GM18858 (cell line): Measurements from ENCODE around the gene C14orf132.

Experiments used
- ATAC-seq: cut with Tn5 transposase; IDR thresholded peaks from one replicate; pipeline ENCODE4 v1.9.1; 2021; ENCODE audit not compliant: unreplicated experiment

The C14orf132 gene

GRCh38 chr14:96081767-96082400 is 42.7 kb downstream of the C14orf132 start:
- no peak for ATAC-seq

GRCh38 chr14:96082420-96083300 is 43.5 kb downstream of the C14orf132 start:
- no peak for ATAC-seq

DNA sequence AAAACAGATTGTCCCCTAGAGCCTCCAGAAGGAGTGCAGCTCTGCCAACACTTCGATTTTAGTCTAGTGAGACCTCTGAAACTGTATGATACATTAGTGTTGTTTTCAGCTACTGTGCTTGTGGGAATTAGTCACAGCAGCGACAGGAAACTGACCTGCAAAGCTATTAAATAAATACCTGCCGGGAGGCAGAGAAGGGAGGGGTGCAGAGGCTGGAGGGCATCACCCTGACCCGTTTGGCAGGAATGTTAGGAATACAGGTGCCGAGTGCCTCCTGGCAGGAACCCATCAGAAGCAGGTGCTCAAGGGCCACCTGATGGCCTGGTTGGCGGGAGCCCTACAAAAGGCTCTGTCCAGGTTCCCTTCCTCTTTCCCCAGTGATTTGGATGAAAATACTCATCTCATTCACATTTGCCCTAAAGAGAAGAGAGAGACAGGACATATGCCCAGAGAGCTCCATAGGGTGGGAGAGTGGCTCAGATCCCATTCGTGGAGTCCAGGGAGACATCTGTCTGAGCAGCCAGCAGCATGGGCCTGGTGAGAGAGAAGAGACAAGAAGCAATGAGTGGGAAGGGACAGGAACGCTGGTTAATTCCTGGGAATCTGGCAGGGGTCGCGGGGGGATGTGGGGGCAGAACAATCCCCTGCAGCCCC is 44.6 kb downstream of the C14orf132 start:
- ATAC-seq = no peak

DNA sequence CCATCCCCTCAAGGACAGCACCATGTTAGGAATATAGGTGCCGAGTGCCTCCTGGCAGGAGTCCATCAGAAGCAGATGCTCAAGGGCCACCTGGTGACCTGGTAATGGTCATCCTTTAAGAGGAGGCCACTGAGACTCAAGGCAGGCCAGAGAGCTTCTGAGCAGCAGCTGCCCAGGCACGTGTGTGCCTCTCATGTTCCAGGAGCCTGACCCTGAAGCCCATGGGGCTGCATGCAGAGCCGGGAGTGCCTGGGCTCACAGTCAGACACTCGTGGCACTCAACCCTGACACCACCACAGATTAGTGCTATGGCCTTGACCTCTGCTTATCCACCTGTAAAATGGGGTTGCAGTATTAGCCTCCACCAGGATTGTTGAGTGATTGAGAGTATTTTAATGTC is 45.6 kb downstream of the C14orf132 start:
- ATAC-seq = no peak

DNA sequence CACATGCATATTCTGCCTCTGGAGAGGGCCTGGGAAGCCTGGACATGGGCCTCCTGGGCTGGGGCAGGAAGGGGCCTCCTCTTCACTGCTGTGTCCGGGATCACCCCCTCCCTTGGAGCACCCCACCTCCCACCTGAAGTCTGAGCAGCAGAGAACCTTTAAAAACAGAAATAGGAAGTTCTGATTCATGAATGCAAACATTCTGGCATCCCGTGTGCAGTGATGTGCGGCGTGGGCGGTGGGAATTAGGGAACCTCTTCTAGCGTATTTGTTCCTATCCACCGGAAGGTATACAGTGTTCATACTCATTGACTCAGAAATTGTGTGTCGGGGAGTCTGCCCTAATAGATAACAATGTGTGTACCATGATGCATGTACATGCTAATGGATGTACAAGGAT is 46.2 kb downstream of the C14orf132 start:
- ATAC-seq = no peak

DNA sequence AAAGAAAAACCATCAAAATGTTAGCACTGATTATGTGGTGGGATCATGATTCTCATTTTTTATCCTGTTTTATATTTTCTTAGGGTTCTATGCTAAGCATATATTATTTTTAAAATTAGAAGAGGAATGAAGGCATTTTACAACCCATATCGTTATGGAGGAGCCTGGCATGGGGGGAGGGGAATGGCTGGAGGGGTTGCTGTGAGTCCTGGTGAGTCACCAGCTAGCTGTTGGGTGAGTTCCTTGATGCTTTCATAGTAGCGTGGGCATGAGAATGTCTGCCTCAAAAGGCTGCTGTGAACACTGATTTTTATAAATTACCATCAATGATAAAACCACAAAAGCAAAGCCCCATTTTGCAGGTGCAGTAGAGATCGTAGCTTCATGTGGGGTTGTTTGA is 46.9 kb downstream of the C14orf132 start:
- no peak for ATAC-seq

DNA sequence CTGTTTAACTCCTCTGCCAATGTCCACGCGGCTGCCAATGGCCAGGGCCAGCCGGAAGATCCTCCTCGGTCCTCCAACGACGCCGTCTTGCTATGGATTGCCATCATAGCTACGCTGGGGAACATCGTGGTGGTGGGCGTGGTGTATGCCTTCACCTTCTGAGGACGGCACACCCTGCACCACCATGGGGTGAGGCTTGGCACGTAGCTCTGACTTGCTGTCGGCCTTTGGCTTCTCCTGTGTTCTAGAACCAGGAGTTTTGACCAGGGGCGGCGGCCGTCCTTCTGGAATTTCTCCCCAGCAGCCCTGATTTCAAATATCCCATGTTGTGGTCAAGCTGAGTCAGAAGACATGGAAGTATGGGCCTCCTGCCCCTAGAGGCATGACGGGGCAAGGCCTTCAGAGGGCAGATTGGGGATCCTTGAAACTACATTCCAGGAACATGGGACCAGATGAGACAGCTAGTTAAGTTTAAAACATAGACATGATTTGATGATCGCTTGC is 47.5 kb downstream of the C14orf132 start:
- no peak for ATAC-seq

DNA sequence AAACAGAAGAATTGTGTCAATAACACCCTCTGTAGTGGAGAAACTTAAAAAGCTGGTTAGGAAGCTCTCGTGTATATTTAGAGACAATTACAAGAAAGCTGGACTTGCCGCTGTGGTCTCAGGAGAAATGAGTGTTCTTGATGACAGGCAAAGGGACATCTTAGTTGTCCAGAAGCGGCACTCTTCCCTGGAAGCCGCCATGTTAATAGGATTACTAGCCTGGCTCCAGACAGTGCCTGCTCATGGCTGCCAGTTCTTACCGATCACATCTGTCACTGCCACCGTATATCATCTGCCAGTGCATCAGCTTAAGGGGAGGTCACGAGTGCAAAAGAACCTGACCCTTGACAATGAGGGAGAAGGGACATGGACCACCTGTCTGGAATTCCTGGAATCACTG is 48.9 kb downstream of the C14orf132 start:
- no peak for ATAC-seq

DNA sequence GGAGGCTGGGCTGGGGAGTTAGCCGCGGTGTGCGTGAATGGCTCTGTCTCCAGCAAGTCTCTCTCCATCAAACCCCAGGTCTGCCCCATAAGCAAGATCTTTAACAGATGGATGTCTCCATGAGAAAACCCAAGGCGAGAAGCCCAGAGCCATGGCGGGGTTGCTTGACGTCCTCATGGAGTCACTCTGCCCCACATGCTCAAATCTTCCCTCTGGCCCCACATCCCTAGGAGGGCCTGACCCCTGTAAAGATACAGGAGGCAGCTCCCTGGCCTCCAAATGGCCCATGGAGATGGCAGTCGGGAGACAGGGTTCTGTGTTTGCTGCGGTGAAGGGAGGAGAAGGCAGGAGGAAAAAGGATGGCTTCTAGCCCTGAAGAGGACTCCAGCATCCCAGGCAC is 49.3 kb downstream of the C14orf132 start:
- ATAC-seq = no peak

GRCh38 chr14:96088911-96089310 is 49.7 kb downstream of the C14orf132 start:
- ATAC-seq = no peak

GRCh38 chr14:96089401-96089800 is 50.2 kb downstream of the C14orf132 start:
- ATAC-seq = no peak

DNA sequence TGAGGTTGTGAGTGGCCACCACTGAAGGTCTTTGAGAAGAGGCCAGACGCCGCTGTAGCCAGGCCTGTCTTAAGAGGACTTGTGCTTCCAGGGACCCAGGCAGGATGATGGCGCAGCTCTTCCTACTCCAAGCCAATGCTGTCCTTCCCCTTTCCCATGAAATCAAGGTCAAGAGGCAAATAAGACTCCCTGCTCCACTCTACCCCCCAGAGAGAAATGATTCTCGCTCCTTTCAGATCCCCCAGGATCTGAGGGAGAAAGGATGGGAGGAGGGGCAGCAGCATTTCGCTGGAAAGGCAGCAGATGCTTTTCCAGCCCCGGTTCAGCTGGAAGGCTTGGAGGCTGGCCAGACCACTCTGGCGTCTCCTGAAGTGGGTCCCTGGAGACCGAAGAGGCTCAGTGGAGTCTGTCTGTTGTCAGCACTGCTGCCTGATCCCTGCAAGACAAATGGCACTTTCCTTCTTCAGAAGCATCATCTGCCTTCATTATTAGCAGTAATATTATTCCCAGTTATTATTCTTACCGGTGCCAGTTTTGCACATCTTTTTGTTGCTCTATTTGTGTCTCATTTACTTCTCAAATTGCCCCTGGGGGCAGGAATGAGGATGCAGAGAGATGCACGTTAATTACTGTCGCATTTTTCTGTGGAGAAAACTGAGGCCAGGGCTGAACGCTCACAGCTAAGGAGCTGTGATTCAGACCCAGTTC is 51.4 kb downstream of the C14orf132 start:
- no peak for ATAC-seq

DNA sequence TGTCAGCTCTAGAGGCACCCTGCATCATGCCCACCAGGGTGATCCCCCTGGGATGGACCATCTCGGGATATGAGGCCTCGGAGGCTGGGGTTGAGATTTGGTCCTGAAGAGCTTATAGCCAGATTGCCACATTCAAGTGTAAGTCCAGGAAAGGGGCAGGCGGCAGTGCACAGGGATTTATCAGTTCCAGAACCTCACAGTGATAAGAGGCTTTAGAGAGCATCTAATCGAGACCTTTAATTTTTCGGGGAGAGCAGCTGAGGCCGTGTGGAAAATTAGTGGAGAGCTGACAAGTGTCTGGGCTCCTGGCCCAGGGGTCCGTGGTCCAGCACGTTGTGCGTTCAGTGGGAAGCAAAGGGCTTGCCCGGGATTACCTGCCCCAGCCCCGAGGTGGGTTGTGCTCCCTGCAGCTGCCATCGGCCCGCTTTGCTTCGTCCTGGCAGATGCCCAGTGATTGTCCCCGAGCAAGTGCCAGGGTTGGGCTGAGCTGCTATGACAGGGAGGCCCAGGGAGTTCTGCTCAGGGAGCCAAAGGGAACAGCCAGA is 52.1 kb downstream of the C14orf132 start:
- ATAC-seq = no peak

DNA sequence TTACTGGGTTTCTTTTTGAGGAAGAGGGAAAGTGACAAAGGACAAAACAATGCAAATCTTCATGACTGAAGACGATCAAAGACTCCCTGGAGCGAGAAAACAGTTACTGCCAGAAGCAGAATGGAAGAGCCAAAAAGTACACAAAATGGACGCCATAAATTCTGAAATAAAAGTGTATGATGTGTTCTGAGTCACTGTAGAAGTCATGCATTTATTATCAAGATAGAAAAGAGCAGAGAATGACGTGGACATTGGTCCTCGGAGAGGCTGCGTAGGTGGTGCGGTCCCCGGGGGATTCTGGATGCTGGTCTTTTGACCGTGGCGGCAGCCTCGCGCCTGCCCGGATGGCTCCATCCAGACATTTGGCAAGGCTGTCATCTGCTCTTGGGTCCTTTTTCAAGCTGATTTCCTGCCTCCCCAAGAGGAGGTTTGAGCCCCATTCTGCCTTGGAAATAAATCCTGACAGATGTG is 52.8 kb downstream of the C14orf132 start:
- ATAC-seq = no peak

GRCh38 chr14:96092936-96093335 is 53.8 kb downstream of the C14orf132 start:
- no peak for ATAC-seq

DNA sequence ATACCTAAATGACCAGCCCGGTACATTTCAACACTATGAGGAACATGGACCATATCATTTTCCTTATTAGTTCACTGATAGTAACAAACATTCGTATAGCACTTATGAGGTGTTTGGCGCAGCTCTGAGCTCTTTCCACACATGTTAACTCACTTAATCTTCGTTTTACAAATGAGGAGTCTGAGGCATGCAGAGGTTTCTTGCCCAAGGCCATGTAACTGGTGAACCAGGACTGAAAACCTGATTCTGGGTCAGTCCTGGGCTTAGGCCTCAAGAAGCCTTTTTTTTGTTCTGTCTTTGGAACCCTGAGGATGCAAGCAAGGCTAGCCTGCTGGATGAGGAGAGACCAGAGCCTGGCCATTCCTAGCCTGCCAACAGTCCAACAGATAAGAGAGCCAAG is 55.0 kb downstream of the C14orf132 start:
- no peak for ATAC-seq

DNA sequence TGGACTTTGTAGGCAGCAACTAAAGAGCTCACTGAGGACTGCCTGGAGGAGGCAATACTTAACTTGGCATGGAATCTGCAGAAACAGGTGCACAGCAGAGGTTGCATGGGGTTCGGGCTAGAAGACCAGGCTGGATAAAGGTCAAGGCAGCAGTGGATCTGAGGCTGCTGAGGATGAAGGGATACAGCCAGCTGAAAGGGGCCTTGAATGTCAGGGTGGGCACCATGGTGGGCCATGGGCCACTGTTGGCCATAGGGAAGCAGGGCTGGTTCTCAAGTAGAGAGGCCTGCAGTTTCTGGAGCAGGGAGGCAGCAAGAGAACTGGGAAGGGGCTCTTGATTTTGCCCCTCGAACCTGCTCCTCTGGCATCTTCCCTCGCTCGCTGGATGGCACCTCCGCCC is 55.5 kb downstream of the C14orf132 start:
- no peak for ATAC-seq

DNA sequence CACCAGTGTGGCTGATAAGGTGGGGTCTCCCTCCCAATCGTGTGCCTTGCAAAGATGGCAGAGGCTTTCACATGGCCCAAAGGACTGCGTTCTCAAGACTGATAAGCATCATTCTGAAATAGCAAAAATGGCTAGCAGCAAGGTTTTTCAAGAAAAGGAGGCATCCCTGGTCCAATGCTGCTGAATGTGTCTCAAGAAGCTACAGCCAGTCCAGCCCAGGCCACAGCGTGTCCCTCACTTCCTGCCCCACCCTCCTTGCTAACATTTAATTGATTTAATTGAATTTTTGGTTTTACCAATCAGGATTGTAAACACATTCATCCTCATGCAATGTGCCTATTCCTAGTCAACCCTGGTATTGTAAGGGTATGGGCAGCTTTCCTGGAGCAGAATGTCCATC is 55.9 kb downstream of the C14orf132 start:
- no peak for ATAC-seq

GRCh38 chr14:96095581-96096476 is 56.7 kb downstream of the C14orf132 start:
- ATAC-seq = no peak
